Esophagus squamous epithelium (tissue), 5 donors: ENCODE data around the gene CPM. TPM values are rescaled to one million over a fixed set of nuclear protein-coding genes. Genes with fewer than 3 reads are reported as not detected.

Experiments used
- DNase-seq: peaks from one replicate; lab custom pipeline; 2025; lab: John Stamatoyannopoulos, UW
- H3K27ac ChIP-seq, 4 donors: fragments of 200-600 bp; sonication (generic); one replicate each; pipeline ENCODE4 v1.5.1; 2016 to 2019; ENCODE audit warnings: mild to moderate bottlenecking in 1 of 4
- H3K27me3 ChIP-seq, 4 donors: fragments of 200-600 bp; sonication (generic); 1 replicate in 3 of 4; 2 replicates in 1 of 4; pipeline versions ENCODE4 v1.5.1 to v1.6.0; 2017 to 2021; ENCODE audit warnings: antibody characterized with exemption in 1 of 4
- H3K36me3 ChIP-seq, 3 donors: fragments of 200-600 bp; sonication (generic); one replicate each; pipeline ENCODE4 v1.5.1; 2016 to 2019
- H3K4me1 ChIP-seq, 3 donors: fragments of 200-600 bp; sonication (generic); one replicate each; pipeline ENCODE4 v1.5.1; 2017 to 2019
- H3K4me3 ChIP-seq, 4 donors: fragments of 200-600 bp; sonication (generic); 1 replicate in 3 of 4; 2 replicates in 1 of 4; pipeline ENCODE4 v1.5.1; 2016 to 2019; ENCODE audit warnings: mild to moderate bottlenecking in 2 of 4, moderate library complexity in 1 of 4
- H3K9me3 ChIP-seq, 3 donors: fragments of 200-600 bp; sonication (generic); one replicate each; pipeline ENCODE4 v1.5.1; 2016 to 2019
- CTCF ChIP-seq, 6 experiments: fragments of 450-650 bp in 4 of 6; fragments of 200-600 bp in 2 of 6; sonication (generic) in 2 of 6; IDR thresholded peaks; one replicate each; pipeline ENCODE4 v1.5.1; 2016 to 2019; ENCODE audit warnings: antibody characterized with exemption in 6 of 6, mild to moderate bottlenecking in 4 of 6, moderate library complexity in 4 of 6
- POLR2A ChIP-seq, 4 donors: fragments of 450-650 bp; IDR thresholded peaks; one replicate each; pipeline ENCODE4 v1.6.1; 2017; ENCODE audit warnings: antibody characterized with exemption in 4 of 4, mild to moderate bottlenecking in 4 of 4, moderate library complexity in 3 of 4
- WGBS, 2 donors: methylation state at CpG; one replicate each; pipeline ENCODE4 v1.1.5; 2018; 5-methylcytosine and 5-hydroxymethylcytosine counted together
- intact Hi-C: fragments of 100-400 bp; cut with DNase I; formaldehyde crosslinking; loops from one replicate; pipeline ENCODE4 v1.15.0; 2022
- total RNA-seq, 4 donors: library from RNA; depleted of rRNA; stranded (reverse); fragments of >200 nt; gene quantifications; one replicate each; pipeline ENCODE4 v1.1.0, GENCODE V29; 2016
- donor health status: DM: yes; HTN: yes; CAD: no.

The CPM gene
- total RNA-seq, 4 donors from 2014 or later, result 10.9 to 35.5 (median 20.6) TPM

GRCh38 chr12:68919581-68920239 lies 13.3 kb downstream of the CPM start:
- no peak for DNase-seq
- Histone ChIP-seq H3K9me3 (no peaks in the 10 kb centered on the region), H3K36me3 (no peaks in the 10 kb centered on the region), H3K27ac (no peak overlapping the region), H3K4me1 (peaks cover 0 to 4% (median 0%) of the 10 kb centered on the region in 3 donors), H3K27me3 (no peaks in the 10 kb centered on the region), H3K4me3 (no peak overlapping the region)
- intact Hi-C loops, result no loop called here
- TF ChIP-seq CTCF (IDR thresholded peaks at IDR 0.05), result no peak
- TF ChIP-seq POLR2A (IDR thresholded peaks at IDR 0.05), result no peak
- 74 to 86% methylated on average over 9 of the region's 9 CpGs for WGBS, 2 donors

- Histone ChIP-seq H3K27ac (no peak overlapping the region), H3K4me1 (no peaks in the 10 kb centered on the region), H3K27me3 (no peaks in the 10 kb centered on the region), H3K4me3 (no peak overlapping the region), H3K9me3 (no peaks in the 10 kb centered on the region), H3K36me3 (no peaks in the 10 kb centered on the region)
- WGBS, 2 donors, result 55 to 57% methylated on average over 1 of the region's 1 CpG
- no peak for TF ChIP-seq POLR2A (IDR thresholded peaks at IDR 0.05)
- TF ChIP-seq CTCF (IDR thresholded peaks at IDR 0.05), result no peak
- intact Hi-C loops, result no loop called here
- no peak for DNase-seq
These were observed 14.0 kb downstream of the CPM start for GRCh38 chr12:68918960-68919359.

GRCh38 chr12:68915055-68915454 lies 17.9 kb downstream of the CPM start:
- Histone ChIP-seq H3K4me1 (no peaks in the 10 kb centered on the region), H3K4me3 (no peak overlapping the region), H3K27ac (peak overlapping the region in 2 of 4 donors; percentile 21 to 66), H3K9me3 (no peaks in the 10 kb centered on the region), H3K27me3 (no peaks in the 10 kb centered on the region), H3K36me3 (no peaks in the 10 kb centered on the region)
- intact Hi-C loops, result no loop called here
- WGBS, 2 donors, result 50 to 55% methylated on average over 3 of the region's 3 CpGs
- no peak for DNase-seq
- TF ChIP-seq CTCF (IDR thresholded peaks at IDR 0.05) (no peak), POLR2A (IDR thresholded peaks at IDR 0.05) (no peak)

- WGBS, 2 donors, result 83 to 93% methylated on average over 4 of the region's 4 CpGs
- Histone ChIP-seq H3K4me3 (no peak overlapping the region), H3K4me1 (no peaks in the 10 kb centered on the region), H3K27ac (no peak overlapping the region), H3K36me3 (no peaks in the 10 kb centered on the region), H3K27me3 (no peaks in the 10 kb centered on the region), H3K9me3 (no peaks in the 10 kb centered on the region)
- TF ChIP-seq POLR2A (IDR thresholded peaks at IDR 0.05) (no peak), CTCF (IDR thresholded peaks at IDR 0.05) (no peak)
- DNase-seq, result no peak
- intact Hi-C loops, result no loop called here
These were observed 19.3 kb downstream of the CPM start for GRCh38 chr12:68913682-68914081.

- H3K27ac ChIP-seq, result peak overlapping the region in 1 of 4 donors; percentile 1
- H3K4me1 ChIP-seq, result no peaks in the 10 kb centered on the region
- H3K9me3 ChIP-seq, result no peaks in the 10 kb centered on the region
- no peak for DNase-seq
- no peaks in the 10 kb centered on the region for H3K36me3 ChIP-seq
- H3K27me3 ChIP-seq, result no peaks in the 10 kb centered on the region
- no peak for TF ChIP-seq CTCF (IDR thresholded peaks at IDR 0.05)
- no peak for TF ChIP-seq POLR2A (IDR thresholded peaks at IDR 0.05)
- intact Hi-C loops, result no loop called here
- H3K4me3 ChIP-seq, result no peak overlapping the region
- 75 to 89% methylated on average over 2 of the region's 2 CpGs for WGBS, 2 donors
These were observed 20.1 kb downstream of the CPM start for GRCh38 chr12:68912916-68913315.
